Transverse colon (tissue), 4 donors: Measurements from ENCODE around the gene OPRM1. TPM values are rescaled to one million over a fixed set of nuclear protein-coding genes. Genes with fewer than 3 reads are reported as not detected.
A peak's percentile ranks its signal among the peaks of the same experiment; 100 is the strongest.

Source experiments
- DNase-seq: peaks from one replicate; pipeline ENCODE4 v3.0.0-alpha.2; 2019
- H3K27ac ChIP-seq, 4 donors: fragments of 200-600 bp; sonication (generic); 2 replicates each; pipeline ENCODE4 v1.5.1; 2016 to 2018; ENCODE audit warnings: inconsistent platforms in 4 of 4
- H3K27me3 ChIP-seq: fragments of 200-600 bp; sonication (generic); 2 replicates; pipeline ENCODE4 v1.5.1; 2017; ENCODE audit warnings: inconsistent platforms
- H3K36me3 ChIP-seq, 4 donors: fragments of 200-600 bp; sonication (generic); 2 replicates each; pipeline ENCODE4 v1.5.1; 2017 to 2019; ENCODE audit warnings: inconsistent platforms in 4 of 4
- H3K4me1 ChIP-seq, 4 donors: fragments of 200-600 bp; sonication (generic); 2 replicates each; pipeline ENCODE4 v1.5.1; 2017 to 2020; ENCODE audit warnings: inconsistent platforms in 4 of 4
- H3K4me3 ChIP-seq, 4 donors: fragments of 200-600 bp; sonication (generic); 1 replicate in 1 of 4; 2 replicates in 3 of 4; pipeline versions ENCODE4 v1.5.1 to v1.6.1; 2017 to 2019; ENCODE audit warnings: inconsistent platforms in 4 of 4
- H3K9me3 ChIP-seq, 2 donors: fragments of 200-600 bp; sonication (generic); 2 replicates each; pipeline ENCODE4 v1.5.1; 2017 to 2019; ENCODE audit warnings: inconsistent platforms in 2 of 2
- EP300 ChIP-seq: sonication (generic); formaldehyde crosslinking; IDR thresholded peaks from one replicate; pipeline ENCODE4 v1.6.1; 2017; ENCODE audit warnings: antibody characterized with exemption, low read depth
- POLR2A ChIP-seq: fragments of 450-650 bp; IDR thresholded peaks from one replicate; pipeline ENCODE4 v1.6.1; 2016; ENCODE audit warnings: antibody characterized with exemption, mild to moderate bottlenecking, moderate library complexity
- POLR2AphosphoS5 ChIP-seq, 3 donors: sonication (generic); formaldehyde crosslinking; IDR thresholded peaks; one replicate each; pipeline ENCODE4 v1.6.1; 2016; ENCODE audit warnings: antibody characterized with exemption in 3 of 3
- WGBS, 2 donors: methylation state at CpG; one replicate each; pipeline ENCODE4 v1.1.5; 2018; ENCODE audit warnings: low coverage in 1 of 2; 5-methylcytosine and 5-hydroxymethylcytosine counted together
- in situ Hi-C, 4 donors: fragments of 200-750 bp; cut with MboI; loops; one replicate each; pipeline versions ENCODE4 v1.15.0 to v1.15.1; 2017; ENCODE audit warnings: low sequenced_read_pairs in 3 of 4, low pct_ligation_motif_present in 1 of 4, low pct_unique_long_range_greater_than_20kb in 1 of 4
- intact Hi-C: fragments of 100-400 bp; cut with DNase I; formaldehyde crosslinking; loops from one replicate; pipeline ENCODE4 v1.15.1; 2023; ENCODE audit warnings: low total_unique reads
- total RNA-seq, 4 donors: library from RNA; depleted of rRNA; stranded (reverse); fragments of >200 nt; gene quantifications; one replicate each; pipeline ENCODE4 v1.1.0, GENCODE V29; 2016
- TF ChIP-seq, protein P1 (sequence below), 5 experiments: fragments of 200-600 bp in 3 of 5; fragments of 450-650 bp in 2 of 5; sonication (generic) in 3 of 5; IDR thresholded peaks; 1 replicate in 2 of 5; 2 replicates in 3 of 5; pipeline ENCODE4 v1.5.1; 2016 to 2017; ENCODE audit warnings: antibody characterized with exemption in 5 of 5, inconsistent platforms in 3 of 5, mild to moderate bottlenecking in 2 of 5, moderate library complexity in 1 of 5

The OPRM1 gene
- total RNA-seq, 4 donors from 2014 or later, result 0.64 TPM; not detected in 3

GRCh38 chr6:154241581-154241980 lies 202.5 kb downstream of the OPRM1 start:
- Histone ChIP-seq H3K9me3 (no peaks in the 10 kb centered on the region), H3K4me1 (no peaks in the 10 kb centered on the region), H3K36me3 (no peaks in the 10 kb centered on the region), H3K4me3 (no peak overlapping the region), H3K27me3 (no peaks in the 10 kb centered on the region), H3K27ac (no peak overlapping the region)
- TF ChIP-seq POLR2AphosphoS5 (IDR thresholded peaks at IDR 0.05), result no peak
- TF ChIP-seq EP300, result no peak
- TF ChIP-seq, protein P1, sequence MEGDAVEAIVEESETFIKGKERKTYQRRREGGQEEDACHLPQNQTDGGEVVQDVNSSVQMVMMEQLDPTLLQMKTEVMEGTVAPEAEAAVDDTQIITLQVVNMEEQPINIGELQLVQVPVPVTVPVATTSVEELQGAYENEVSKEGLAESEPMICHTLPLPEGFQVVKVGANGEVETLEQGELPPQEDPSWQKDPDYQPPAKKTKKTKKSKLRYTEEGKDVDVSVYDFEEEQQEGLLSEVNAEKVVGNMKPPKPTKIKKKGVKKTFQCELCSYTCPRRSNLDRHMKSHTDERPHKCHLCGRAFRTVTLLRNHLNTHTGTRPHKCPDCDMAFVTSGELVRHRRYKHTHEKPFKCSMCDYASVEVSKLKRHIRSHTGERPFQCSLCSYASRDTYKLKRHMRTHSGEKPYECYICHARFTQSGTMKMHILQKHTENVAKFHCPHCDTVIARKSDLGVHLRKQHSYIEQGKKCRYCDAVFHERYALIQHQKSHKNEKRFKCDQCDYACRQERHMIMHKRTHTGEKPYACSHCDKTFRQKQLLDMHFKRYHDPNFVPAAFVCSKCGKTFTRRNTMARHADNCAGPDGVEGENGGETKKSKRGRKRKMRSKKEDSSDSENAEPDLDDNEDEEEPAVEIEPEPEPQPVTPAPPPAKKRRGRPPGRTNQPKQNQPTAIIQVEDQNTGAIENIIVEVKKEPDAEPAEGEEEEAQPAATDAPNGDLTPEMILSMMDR (IDR thresholded peaks at IDR 0.05), result no peak
- no peak for TF ChIP-seq POLR2A
- WGBS, 2 donors, result 89% methylated on average over 8 of the region's 8 CpGs
- intact Hi-C loops (no loop called here), in situ Hi-C loops (no loop called here)
- DNase-seq, result no peak

GRCh38 chr6:154242617-154243357 lies 203.7 kb downstream of the OPRM1 start:
- TF ChIP-seq, protein P1 (IDR thresholded peaks at IDR 0.05), result no peak
- TF ChIP-seq POLR2AphosphoS5 (IDR thresholded peaks at IDR 0.05) (no peak), EP300 (no peak), POLR2A (no peak)
- DNase-seq, result no peak
- intact Hi-C loops, result no loop called here
- no peaks in the 10 kb centered on the region for H3K4me1 ChIP-seq
- H3K36me3 ChIP-seq, result no peaks in the 10 kb centered on the region
- H3K9me3 ChIP-seq, result no peaks in the 10 kb centered on the region
- H3K4me3 ChIP-seq, result no peak overlapping the region
- in situ Hi-C loops, result no loop called here
- no peak overlapping the region for H3K27ac ChIP-seq
- H3K27me3 ChIP-seq, result no peaks in the 10 kb centered on the region
- WGBS, 2 donors, result 87 to 88% methylated on average over 8 to 13 of the region's 13 CpGs

DNA sequence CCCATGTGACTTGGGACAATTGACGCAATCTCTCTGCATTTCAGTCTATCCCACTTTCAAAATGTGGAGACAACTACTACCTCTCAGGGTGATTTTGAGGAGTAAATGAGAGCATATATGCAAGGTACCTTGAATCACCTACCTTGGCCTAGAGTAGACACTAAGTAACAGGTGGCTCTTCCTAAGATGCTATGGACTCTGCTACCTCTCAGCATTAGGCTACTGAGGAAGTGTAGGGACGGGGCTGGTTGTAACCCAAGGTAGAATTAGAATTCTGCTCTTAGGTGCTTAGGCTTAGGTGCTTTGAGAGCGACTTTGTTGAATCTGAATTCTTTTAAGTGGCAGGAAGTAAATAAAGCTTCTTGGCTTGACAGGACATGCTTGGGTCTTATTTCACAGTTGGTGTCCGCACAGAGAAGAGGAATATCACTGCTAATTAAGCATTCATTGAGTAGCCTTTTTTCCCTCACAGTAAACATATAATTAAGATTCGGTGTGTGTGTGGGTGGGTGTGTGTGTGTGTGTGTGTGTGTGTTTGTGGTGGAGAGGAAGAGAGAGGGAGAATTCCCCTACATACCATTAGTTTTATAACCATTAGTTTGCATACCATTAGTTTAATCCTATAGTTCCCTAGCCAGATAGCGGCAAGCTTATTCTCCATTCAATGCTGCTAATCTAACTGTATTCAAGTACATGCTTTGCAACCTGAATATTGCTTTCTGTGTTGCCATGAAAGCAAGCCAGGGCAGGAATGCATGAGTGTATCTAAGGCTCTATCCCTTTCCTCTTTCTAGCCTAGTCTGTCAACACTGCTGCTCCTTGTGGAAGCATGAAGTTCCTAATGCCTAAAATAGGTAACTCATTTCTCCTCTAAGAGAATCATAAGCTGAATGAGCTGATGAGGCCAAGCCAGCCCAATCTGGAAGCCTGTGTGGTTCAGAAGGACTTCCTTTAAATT lies 205.0 kb downstream of the OPRM1 start:
- no peak for TF ChIP-seq POLR2AphosphoS5 (IDR thresholded peaks at IDR 0.05)
- Histone ChIP-seq H3K36me3 (no peaks in the 10 kb centered on the region), H3K4me1 (no peaks in the 10 kb centered on the region), H3K27me3 (no peaks in the 10 kb centered on the region), H3K27ac (peak overlapping the region in 1 of 4 donors; percentile 26), H3K4me3 (no peak overlapping the region), H3K9me3 (no peaks in the 10 kb centered on the region)
- in situ Hi-C loops (no loop called here), intact Hi-C loops (no loop called here)
- 67 to 72% methylated on average over 5 to 6 of the region's 6 CpGs for WGBS, 2 donors
- no peak for DNase-seq

DNA sequence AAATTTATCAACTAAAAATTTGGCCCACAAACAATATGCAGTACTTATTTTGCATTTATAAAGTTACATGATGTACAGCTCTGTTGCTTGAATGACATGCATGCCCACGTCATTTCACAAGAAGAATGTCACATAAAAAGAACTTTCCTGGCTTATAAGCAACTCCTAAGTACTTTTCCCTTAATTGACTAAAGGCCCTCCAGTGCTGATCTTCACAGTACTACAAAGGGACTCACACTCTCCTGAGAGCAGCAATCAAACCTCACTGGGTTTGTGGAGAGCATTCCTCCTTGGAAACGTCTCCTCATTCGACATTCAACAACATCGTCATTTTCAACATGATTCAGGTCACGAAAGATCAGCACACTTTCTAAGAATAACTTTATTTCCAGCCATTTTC lies 206.5 kb downstream of the OPRM1 start:
- no peak for DNase-seq
- Histone ChIP-seq H3K4me1 (peaks cover 0 to 9% (median 0%) of the 10 kb centered on the region in 4 donors), H3K27me3 (no peaks in the 10 kb centered on the region), H3K36me3 (no peaks in the 10 kb centered on the region), H3K4me3 (peak overlapping the region in 1 of 4 donors; percentile 35), H3K27ac (peak overlapping the region in 1 of 4 donors; percentile 28), H3K9me3 (no peaks in the 10 kb centered on the region)
- intact Hi-C loops (no loop called here), in situ Hi-C loops (no loop called here)
- WGBS, 2 donors, result 64 to 75% methylated on average over 1 to 5 of the region's 5 CpGs
- TF ChIP-seq POLR2A (peak; percentile 25), POLR2AphosphoS5 (IDR thresholded peaks at IDR 0.05) (no peak)

DNA sequence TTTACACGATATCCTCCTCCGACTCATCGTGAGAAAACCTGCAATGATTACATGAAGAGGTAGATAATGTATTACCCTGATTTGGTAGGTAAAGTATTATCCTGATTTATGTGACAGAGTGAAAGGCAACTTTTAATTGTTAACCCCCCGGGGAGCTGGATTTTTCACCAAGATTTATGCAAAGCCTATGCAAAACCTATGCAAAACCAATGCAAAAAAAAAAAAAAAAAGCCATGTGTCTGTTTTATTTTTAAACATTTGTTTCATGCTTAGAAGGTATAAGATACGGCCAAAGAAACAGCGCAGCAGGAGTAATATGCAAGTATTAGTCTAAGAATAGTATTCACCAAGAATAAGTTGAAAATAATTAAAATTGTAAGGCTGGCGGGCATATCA lies 207.7 kb downstream of the OPRM1 start:
- DNase-seq, result no peak
- intact Hi-C loops (no loop called here), in situ Hi-C loops (no loop called here)
- peak overlapping the region in 3 of 4 donors; percentile 5 to 56 (median 33) for H3K27ac ChIP-seq
- peaks cover 0 to 9% (median 0%) of the 10 kb centered on the region in 4 donors for H3K4me1 ChIP-seq
- peak overlapping the region in 2 of 4 donors; percentile 5 to 35 for H3K4me3 ChIP-seq
- no peaks in the 10 kb centered on the region for H3K27me3 ChIP-seq
- TF ChIP-seq POLR2AphosphoS5 (IDR thresholded peaks at IDR 0.05) (no peak), EP300 (no peak), POLR2A (no peak)
- TF ChIP-seq, protein P1 (IDR thresholded peaks at IDR 0.05), result no peak
- no peaks in the 10 kb centered on the region for H3K36me3 ChIP-seq
- no peaks in the 10 kb centered on the region for H3K9me3 ChIP-seq
- 85 to 94% methylated on average over 7 of the region's 7 CpGs for WGBS, 2 donors
